H9 (cell line): Measurements from ENCODE around the gene CDRT4. TPM values are rescaled to one million over a fixed set of nuclear protein-coding genes. Genes with fewer than 3 reads are reported as not detected.

ENCODE experiments used
- DNase-seq: peaks from one replicate; pipeline ENCODE4 v3.0.0-alpha.2; 2017
- H2AFZ ChIP-seq: one replicate; pipeline ENCODE4 v1.6.1; 2013; ENCODE audit warnings: mild to moderate bottlenecking, low read length, control low read depth, moderate library complexity
- H2AK5ac ChIP-seq: 2 replicates; pipeline ENCODE4 v1.6.1; 2013; ENCODE audit warnings: low read length, control low read depth, mixed read lengths; ENCODE audit not compliant: insufficient read length
- H2BK120ac ChIP-seq: one replicate; pipeline ENCODE4 v1.6.1; 2013; ENCODE audit warnings: low read depth, mild to moderate bottlenecking, low read length, control low read depth, inconsistent platforms; ENCODE audit not compliant: poor library complexity, severe bottlenecking
- H2BK12ac ChIP-seq: 2 replicates; pipeline ENCODE4 v1.6.1; 2013; ENCODE audit warnings: low read length, control low read depth, mixed read lengths, low read depth; ENCODE audit not compliant: insufficient read length
- H2BK15ac ChIP-seq: 2 replicates; pipeline ENCODE4 v1.6.1; 2013; ENCODE audit warnings: low read depth, low read length, control low read depth
- H2BK20ac ChIP-seq: one replicate; pipeline ENCODE4 v1.6.1; 2013; ENCODE audit warnings: low read depth, mild to moderate bottlenecking, low read length, control low read depth, inconsistent platforms; ENCODE audit not compliant: poor library complexity, severe bottlenecking
- H2BK5ac ChIP-seq: 2 replicates; pipeline ENCODE4 v1.6.1; 2013; ENCODE audit warnings: low read length, control low read depth, mixed read lengths; ENCODE audit not compliant: insufficient read length
- H3K14ac ChIP-seq: 2 replicates; pipeline ENCODE4 v1.6.1; 2013; ENCODE audit warnings: low read length, control low read depth; ENCODE audit not compliant: insufficient read depth
- H3K18ac ChIP-seq: 2 replicates; pipeline ENCODE4 v1.6.1; 2013; ENCODE audit warnings: low read depth, mild to moderate bottlenecking, mixed read lengths, low read length, control low read depth; ENCODE audit not compliant: insufficient read length
- H3K23ac ChIP-seq: 2 replicates; pipeline ENCODE4 v1.6.1; 2013; ENCODE audit warnings: low read length, control low read depth, mixed read lengths, low read depth; ENCODE audit not compliant: insufficient read length
- H3K23me2 ChIP-seq: 2 replicates; pipeline ENCODE4 v1.6.1; 2013; ENCODE audit warnings: low read depth, mild to moderate bottlenecking, mixed read lengths, low read length, control low read depth; ENCODE audit not compliant: insufficient read length, poor library complexity, severe bottlenecking
- H3K27ac ChIP-seq: 2 replicates; pipeline ENCODE4 v1.5.1; 2013; ENCODE audit warnings: low read length, control low read depth, mixed read lengths, low read depth; ENCODE audit not compliant: insufficient read length
- H3K27me3 ChIP-seq: 2 replicates; pipeline ENCODE4 v1.6.1; 2013; ENCODE audit warnings: low read length, control low read depth, inconsistent platforms; ENCODE audit not compliant: insufficient read depth
- H3K4ac ChIP-seq: 2 replicates; pipeline ENCODE4 v1.6.1; 2013; ENCODE audit warnings: low read depth, mild to moderate bottlenecking, control low read depth, inconsistent platforms, low read length, moderate library complexity
- H3K4me1 ChIP-seq: 2 replicates; pipeline ENCODE4 v1.6.1; 2013; ENCODE audit warnings: low read length, control low read depth, inconsistent platforms; ENCODE audit not compliant: insufficient read depth
- H3K4me2 ChIP-seq: 2 replicates; pipeline ENCODE4 v1.6.1; 2013; ENCODE audit warnings: low read length, control low read depth, mixed read lengths; ENCODE audit not compliant: insufficient read length, insufficient read depth
- H3K56ac ChIP-seq: 2 replicates; pipeline ENCODE4 v1.6.1; 2013; ENCODE audit warnings: low read depth, mild to moderate bottlenecking, mixed read lengths, low read length, control low read depth; ENCODE audit not compliant: insufficient read length
- H3K79me1 ChIP-seq: 2 replicates; pipeline ENCODE4 v1.6.1; 2013; ENCODE audit warnings: low read depth, mild to moderate bottlenecking, moderate library complexity, low read length, control low read depth, inconsistent platforms; ENCODE audit not compliant: insufficient read depth, poor library complexity, severe bottlenecking
- H3K79me2 ChIP-seq: 2 replicates; pipeline ENCODE4 v1.6.1; 2013; ENCODE audit warnings: low read length, control low read depth, inconsistent platforms; ENCODE audit not compliant: insufficient read depth
- H3K9ac ChIP-seq: 2 replicates; pipeline ENCODE4 v1.6.1; 2013; ENCODE audit warnings: low read length, control low read depth, mixed read lengths; ENCODE audit not compliant: insufficient read length; ENCODE audit errors: extremely low read depth
- H3K9me3 ChIP-seq: one replicate; pipeline ENCODE4 v1.6.1; 2013; ENCODE audit warnings: low read depth, low read length, inconsistent platforms; ENCODE audit not compliant: control insufficient read depth
- H3T11ph ChIP-seq: one replicate; pipeline ENCODE4 v1.6.1; 2013; ENCODE audit warnings: mild to moderate bottlenecking, low read length, control low read depth, inconsistent platforms
- H4K20me1 ChIP-seq: one replicate; pipeline ENCODE4 v1.6.1; 2013; ENCODE audit not compliant: control insufficient read depth, insufficient read length, insufficient read depth
- H4K5ac ChIP-seq: 2 replicates; pipeline ENCODE4 v1.6.1; 2013; ENCODE audit warnings: low read depth, mild to moderate bottlenecking, mixed read lengths, low read length, control low read depth; ENCODE audit not compliant: insufficient read length
- H4K8ac ChIP-seq: replicated peaks from 2 replicates; pipeline ENCODE4 v1.6.1; 2013; ENCODE audit warnings: low read length, control low read depth, mixed read lengths, low read depth; ENCODE audit not compliant: insufficient read length
- H4K91ac ChIP-seq: 2 replicates; pipeline ENCODE4 v1.6.1; 2013; ENCODE audit warnings: low read depth, mild to moderate bottlenecking, moderate library complexity, mixed read lengths, low read length, control low read depth; ENCODE audit not compliant: insufficient read length
- H3K27ac Mint-ChIP-seq, 3 experiments: 2 replicates in 2 of 3; 3 replicates in 1 of 3; pipeline ENCODE4 v1.8.0; 2020 to 2021; ENCODE audit warnings: mixed read lengths in 3 of 3, mild to moderate bottlenecking in 1 of 3, moderate library complexity in 1 of 3
- H3K27me3 Mint-ChIP-seq: 2 replicates; pipeline ENCODE4 v1.8.0; 2021; ENCODE audit warnings: low read depth, mild to moderate bottlenecking, moderate library complexity, mixed read lengths
- H3K36me3 Mint-ChIP-seq, 3 experiments: 2 replicates in 2 of 3; 3 replicates in 1 of 3; pipeline ENCODE4 v1.8.0; 2020 to 2021; ENCODE audit warnings: low read depth in 3 of 3, mixed read lengths in 3 of 3; ENCODE audit not compliant: insufficient read depth in 1 of 3
- H3K4me1 Mint-ChIP-seq, 2 experiments: 2 replicates each; pipeline ENCODE4 v1.8.0; 2020; ENCODE audit warnings: mixed read lengths in 2 of 2
- H3K4me3 Mint-ChIP-seq, 2 experiments: 2 replicates in 1 of 2; 3 replicates in 1 of 2; pipeline ENCODE4 v1.8.0; 2020 to 2021; ENCODE audit warnings: mild to moderate bottlenecking in 2 of 2, mixed read lengths in 2 of 2, moderate library complexity in 1 of 2
- H3K9me3 Mint-ChIP-seq, 2 experiments: 2 replicates in 1 of 2; 3 replicates in 1 of 2; pipeline ENCODE4 v1.8.0; 2020; ENCODE audit warnings: mild to moderate bottlenecking in 2 of 2, mixed read lengths in 2 of 2, moderate library complexity in 1 of 2
- CTCF ChIP-seq: fragments of 200-600 bp; sonication (generic); conservative IDR thresholded peaks from 3 replicates; pipeline ENCODE4 v1.8.0; 2021; ENCODE audit warnings: antibody characterized with exemption, mild to moderate bottlenecking
- WGBS: extraction: QIAGEN DNeasy Blood & Tissue Kit; methylation state at CpG from one replicate; pipeline ENCODE4 v1.1.7; 2013; ENCODE audit warnings: missing lambda C conversion rate, low lambda C conversion rate, mixed read lengths; ENCODE audit not compliant: insufficient read length; ENCODE audit errors: extremely low coverage; 5-methylcytosine and 5-hydroxymethylcytosine counted together
- total RNA-seq: library from RNA; stranded (reverse); gene quantifications from 2 replicates; pipeline ENCODE4 v1.2.1, GENCODE V29; 2021

The CDRT4 gene
- total RNA-seq, 1 experiment from 2014 or later, result 3.8 TPM

GRCh38 chr17:15514469-15514868 is 47.0 kb upstream of the CDRT4 start:
- Histone ChIP-seq H2AK5ac (no peak overlapping the region), H4K91ac (no peak overlapping the region), H3K4ac (no peak overlapping the region), H3K9ac (no peak overlapping the region), H4K20me1 (no peaks in the 10 kb centered on the region), H3K27ac (no peak overlapping the region), H3K79me1 (no peaks in the 10 kb centered on the region), H3K56ac (no peak overlapping the region), H4K8ac (no peak overlapping the region), H2BK12ac (no peak overlapping the region), H3K18ac (no peak overlapping the region), H3K9me3 (no peaks in the 10 kb centered on the region), H3T11ph (no peak overlapping the region), H3K27me3 (no peaks in the 10 kb centered on the region), H2BK20ac (no peak overlapping the region), H2BK15ac (no peak overlapping the region), H3K79me2 (no peaks in the 10 kb centered on the region), H3K4me2 (no peak overlapping the region), H4K5ac (no peak overlapping the region), H3K23ac (no peak overlapping the region), H3K14ac (no peak overlapping the region), H3K4me1 (no peaks in the 10 kb centered on the region), H2BK120ac (no peak overlapping the region), H2AFZ (no peak overlapping the region), H3K23me2 (no peaks in the 10 kb centered on the region), H2BK5ac (no peak overlapping the region)
- TF ChIP-seq CTCF, result no peak
- Mint-ChIP-seq H3K27ac (0 out of 7 replicates have a peak overlapping the region, but pooled peaks of 1 of the 3 experiments have one; percentile 1), H3K27me3 (no peaks in the 10 kb centered on the region), H3K4me3 (no peak overlapping the region), H3K4me1 (no peaks in the 10 kb centered on the region), H3K36me3 (peaks cover 14 to 50% (median 21%) of the 10 kb centered on the region in 3 experiments; a peak in 6 of 7 replicates), H3K9me3 (no peaks in the 10 kb centered on the region)
- DNase-seq, result no peak
- WGBS, result no CpG with 5 or more reads among the region's 2 CpGs
